Measurements from ENCODE around the gene GRK3. TPM values are rescaled to one million over a fixed set of nuclear protein-coding genes. Genes with fewer than 3 reads are reported as not detected.

Gene GRK3
- total and polyA plus RNA-seq, 2 of the 4 experiments (the other 2 are of a cell fraction) = 0.58 to 1.6 TPM

- no peaks in the 10 kb centered on the region for H3K9me1 ChIP-seq (ENCODE audit: insufficient read depth, low read length)
- H3K18ac ChIP-seq (ENCODE audit: low read depth, low read length) = no peak overlapping the region
- no peak overlapping the region for H3K56ac ChIP-seq (ENCODE audit: extremely low read depth, insufficient read depth, low read length)
- H3K23ac ChIP-seq (ENCODE audit: low read depth, low read length) = no peak overlapping the region
- no peak overlapping the region for H3K27ac ChIP-seq (ENCODE audit: insufficient read depth, low read length)
- no peaks in the 10 kb centered on the region for H3K4me1 ChIP-seq (ENCODE audit: control insufficient read depth, insufficient read depth, low read length)
- no peaks in the 10 kb centered on the region for H3K27me3 ChIP-seq (ENCODE audit: control insufficient read depth, insufficient read depth, low read length)
- in situ Hi-C loops (cut with MboI; ENCODE audit: low sequenced_read_pairs) (no loop called here), dilution Hi-C loops (cut with HindIII; ENCODE audit: low sequenced_read_pairs, unreplicated experiment) (no loop called here), intact Hi-C loops (cut with micrococcal nuclease) (no loop called here)
- BruUV-seq (replicated peaks) = no TSS peak
- no peaks in the 10 kb centered on the region for H3K79me1 ChIP-seq (ENCODE audit: low read depth in 1 of 2, low read length in 2 of 2)
- H3K4ac ChIP-seq (ENCODE audit: low read depth, low read length) = no peak overlapping the region
- H4K91ac ChIP-seq (ENCODE audit: insufficient read depth, low read depth, low read length) = no peak overlapping the region
- H3K36me3 ChIP-seq (ENCODE audit: control insufficient read depth, insufficient read depth, low read length) = no peaks in the 10 kb centered on the region
- no peak overlapping the region for H2AK5ac ChIP-seq (ENCODE audit: low read depth, low read length)
- H2BK5ac ChIP-seq (ENCODE audit: low read depth, low read length, poor library complexity, severe bottlenecking) = no peak overlapping the region
- no peak overlapping the region for H4K5ac ChIP-seq (ENCODE audit: low read depth, low read length)
- no peaks in the 10 kb centered on the region for H4K20me1 ChIP-seq (ENCODE audit: insufficient read depth, low read length)
- H4K8ac ChIP-seq (ENCODE audit: low read depth in 2 of 2, low read length in 2 of 2) = no peak overlapping the region
- no peak overlapping the region for H2AFZ ChIP-seq (replicated peaks; ENCODE audit: low read length, poor library complexity)
- H2BK20ac ChIP-seq (ENCODE audit: low read depth, low read length) = no peak overlapping the region
- H3K9me3 ChIP-seq (ENCODE audit: control insufficient read depth, insufficient read depth, low read length) = no peaks in the 10 kb centered on the region
- TF ChIP-seq NFE2L2 (IDR thresholded peaks at IDR 0.05; ENCODE audit: low read depth, low read length) = no peak
- TF ChIP-seq MAZ (IDR thresholded peaks at IDR 0.05; ENCODE audit: borderline replicate concordance, low read depth, low read length) = no peak
- TF ChIP-seq CTCF (conservative IDR thresholded peaks at IDR 0.05; ENCODE audit: low read depth, low read length) = no peak
- TF ChIP-seq POLR2A (IDR thresholded peaks at IDR 0.05; ENCODE audit: low read depth, low read length) = no peak
- TF ChIP-seq FOS (IDR thresholded peaks at IDR 0.05; ENCODE audit: low read depth, low read length) = no peak
- no peak for TF ChIP-seq RFX5 (IDR thresholded peaks at IDR 0.05; ENCODE audit: low read depth, low read length)
- no peak for TF ChIP-seq CEBPB (IDR thresholded peaks at IDR 0.05; ENCODE audit: low read depth, low read length)
- ChIA-PET POLR2A (ENCODE audit: unreplicated experiment) (no interaction called here), CTCF (interaction anchor here (0.6 kb wide), 1 partner anchor 65 kb away, joined by 3 read pairs; no protein-coding TSS in a partner anchor)
- H2BK15ac ChIP-seq (ENCODE audit: low read depth, low read length) = no peak overlapping the region
- H2AK9ac ChIP-seq (replicated peaks; ENCODE audit: low read depth, low read length, poor library complexity) = no peak overlapping the region
- H2BK120ac ChIP-seq (ENCODE audit: low read depth, low read length) = no peak overlapping the region
- no peak overlapping the region for H3K4me3 ChIP-seq (ENCODE audit: insufficient read depth, low read depth, low read length)
- H3K4me2 ChIP-seq (ENCODE audit: low read depth, low read length) = no peak overlapping the region
- no peak for ATAC-seq (ENCODE audit: low read depth)
- WGBS, 2 experiments (ENCODE audit: extremely low coverage in 2 of 2, insufficient read length in 1 of 2) = no CpG with 5 or more reads among the region's 2 CpGs
- no peak overlapping the region for H3K9ac ChIP-seq (ENCODE audit: low read depth, low read length)
- DNase-seq = no peak
- H3K14ac ChIP-seq (replicated peaks; ENCODE audit: low read depth, low read length) = no peak overlapping the region
These were observed 96.6 kb downstream of the GRK3 start for GRCh38 chr22:25661073-25661472.

All from IMR-90 (cell line).